ENCODE measurements around the gene VASH1. TPM values are rescaled to one million over a fixed set of nuclear protein-coding genes. Genes with fewer than 3 reads are reported as not detected.
A peak's percentile ranks its signal among the peaks of the same experiment; 100 is the strongest.

Gene VASH1
- 1 to 10 TPM; 5.7 to 6.3 TPM for total RNA-seq
- polyA plus RNA-seq, result 1.4 TPM

GRCh38 chr14:76761136-76761959, at the start of gene VASH1:
Gene VASH1, plus strand, starts transcription at chr14:76761468. Its CDS starts 1,354 bp downstream, at chr14:76762822.
- Histone ChIP-seq H3K27me3 (ENCODE audit: insufficient read depth, low read length, poor library complexity, severe bottlenecking) (no peaks in the 10 kb centered on the region), H3K4me3 (ENCODE audit: low read length) (peak within 1 kb of the TSS; percentile 67), H3K9me3 (ENCODE audit: low read length) (no peaks in the 10 kb centered on the region), H3K4me1 (ENCODE audit: insufficient read depth, low read length) (peaks cover 6% of the 10 kb centered on the region), H3K36me3 (ENCODE audit: insufficient read depth, low read length) (no peaks in the 10 kb centered on the region), H3K27ac (ENCODE audit: low read depth, low read length) (no peak within 1 kb of the TSS)
- ChIA-PET POLR2A (no interaction called here), CTCF (interaction anchor here (1.1 to 2.5 kb wide), 2 partner anchors 23 to 51 kb away, joined by 3 to 5 read pairs; no protein-coding TSS in a partner anchor)
- Mint-ChIP-seq H3K9me3 (no peaks in the 10 kb centered on the region), H3K4me1 (peaks cover 10 to 34% (median 19%) of the 10 kb centered on the region in 3 donors), H3K36me3 (no peaks in the 10 kb centered on the region), H3K4me3 (peak within 1 kb of the TSS; percentile 77 to 87 (median 84)), H3K27ac (peak within 1 kb of the TSS in 4 of 8 donors; percentile 52 to 79 (median 70)), H3K27me3 (peaks cover 6 to 43% of the 10 kb centered on the region in 2 donors)
- peak in 4 of 5 donors; percentile 26 to 57 (median 42) for DNase-seq

- no peaks in the 10 kb centered on the region for H3K4me1 ChIP-seq (ENCODE audit: insufficient read depth, low read length)
- DNase-seq, result no peak
- H3K4me3 ChIP-seq (ENCODE audit: low read length), result no peak overlapping the region
- Mint-ChIP-seq H3K36me3 (no peaks in the 10 kb centered on the region), H3K27ac (no peak overlapping the region), H3K4me1 (no peaks in the 10 kb centered on the region), H3K9me3 (no peaks in the 10 kb centered on the region), H3K27me3 (peaks cover 9 to 44% of the 10 kb centered on the region in 2 donors), H3K4me3 (no peak overlapping the region)
- H3K9me3 ChIP-seq (ENCODE audit: low read length), result no peaks in the 10 kb centered on the region
- no peaks in the 10 kb centered on the region for H3K36me3 ChIP-seq (ENCODE audit: insufficient read depth, low read length)
- H3K27ac ChIP-seq (ENCODE audit: low read depth, low read length), result no peak overlapping the region
- ChIA-PET CTCF (interaction anchor here (0.6 kb wide), 1 partner anchor 73 kb away, joined by 3 read pairs; no protein-coding TSS in a partner anchor), POLR2A (no interaction called here)
- H3K27me3 ChIP-seq (ENCODE audit: insufficient read depth, low read length, poor library complexity, severe bottlenecking), result no peaks in the 10 kb centered on the region
Measured at GRCh38 chr14:76713121-76713520, 48.1 kb upstream of the VASH1 start.

GRCh38 chr14:76714470-76714869, 46.8 kb upstream of the VASH1 start:
- no peak for DNase-seq
- Histone ChIP-seq H3K4me1 (ENCODE audit: insufficient read depth, low read length) (no peaks in the 10 kb centered on the region), H3K36me3 (ENCODE audit: insufficient read depth, low read length) (no peaks in the 10 kb centered on the region), H3K4me3 (ENCODE audit: low read length) (no peak overlapping the region), H3K9me3 (ENCODE audit: low read length) (no peaks in the 10 kb centered on the region), H3K27ac (ENCODE audit: low read depth, low read length) (no peak overlapping the region), H3K27me3 (ENCODE audit: insufficient read depth, low read length, poor library complexity, severe bottlenecking) (no peaks in the 10 kb centered on the region)
- Mint-ChIP-seq H3K27ac (no peak overlapping the region), H3K27me3 (peaks cover 10 to 53% of the 10 kb centered on the region in 2 donors), H3K9me3 (no peaks in the 10 kb centered on the region), H3K4me3 (no peak overlapping the region), H3K36me3 (no peaks in the 10 kb centered on the region), H3K4me1 (no peaks in the 10 kb centered on the region)
- CTCF ChIA-PET, result interaction anchor here (1.0 to 1.3 kb wide), 2 partner anchors 70 to 96 kb away, joined by 3 to 4 read pairs; no protein-coding TSS in a partner anchor
- POLR2A ChIA-PET, result interaction anchor here (0.7 kb wide), 1 partner anchor 58 kb away, joined by 3 read pairs; no protein-coding TSS in a partner anchor

- peaks cover 0 to under 1% (median 0%) of the 10 kb centered on the region in 3 donors for H3K4me1 Mint-ChIP-seq
- H3K9me3 Mint-ChIP-seq, result no peaks in the 10 kb centered on the region
- Histone ChIP-seq H3K36me3 (ENCODE audit: insufficient read depth, low read length) (no peaks in the 10 kb centered on the region), H3K27ac (ENCODE audit: low read depth, low read length) (no peak overlapping the region), H3K4me1 (ENCODE audit: insufficient read depth, low read length) (no peaks in the 10 kb centered on the region), H3K9me3 (ENCODE audit: low read length) (no peaks in the 10 kb centered on the region), H3K4me3 (ENCODE audit: low read length) (no peak overlapping the region), H3K27me3 (ENCODE audit: insufficient read depth, low read length, poor library complexity, severe bottlenecking) (no peaks in the 10 kb centered on the region)
- POLR2A ChIA-PET, result no interaction called here
- peaks cover 12 to 55% of the 10 kb centered on the region in 2 donors for H3K27me3 Mint-ChIP-seq
- CTCF ChIA-PET, result no interaction called here
- H3K27ac Mint-ChIP-seq, result no peak overlapping the region
- no peak for DNase-seq
- no peaks in the 10 kb centered on the region for H3K36me3 Mint-ChIP-seq
- H3K4me3 Mint-ChIP-seq, result no peak overlapping the region
Measured at GRCh38 chr14:76715101-76715500, 46.2 kb upstream of the VASH1 start.

GRCh38 chr14:76715511-76716081, 45.7 kb upstream of the VASH1 start:
- DNase-seq, result no peak
- ChIA-PET CTCF (interaction anchor here (0.8 kb wide), 1 partner anchor 9 kb away, joined by 3 read pairs; no protein-coding TSS in a partner anchor), POLR2A (no interaction called here)
- H3K4me3 Mint-ChIP-seq, result no peak overlapping the region
- Histone ChIP-seq H3K4me1 (ENCODE audit: insufficient read depth, low read length) (peaks cover 5% of the 10 kb centered on the region), H3K27me3 (ENCODE audit: insufficient read depth, low read length, poor library complexity, severe bottlenecking) (no peaks in the 10 kb centered on the region), H3K27ac (ENCODE audit: low read depth, low read length) (no peak overlapping the region), H3K4me3 (ENCODE audit: low read length) (no peak overlapping the region), H3K9me3 (ENCODE audit: low read length) (no peaks in the 10 kb centered on the region), H3K36me3 (ENCODE audit: insufficient read depth, low read length) (no peaks in the 10 kb centered on the region)
- H3K4me1 Mint-ChIP-seq, result peaks cover 0 to 5% (median 0%) of the 10 kb centered on the region in 3 donors
- H3K9me3 Mint-ChIP-seq, result no peaks in the 10 kb centered on the region
- no peak overlapping the region for H3K27ac Mint-ChIP-seq
- H3K36me3 Mint-ChIP-seq, result no peaks in the 10 kb centered on the region
- peaks cover 10 to 52% of the 10 kb centered on the region in 2 donors for H3K27me3 Mint-ChIP-seq

GRCh38 chr14:76716285-76716684, 45.0 kb upstream of the VASH1 start:
- CTCF ChIA-PET, result interaction anchor here (0.8 kb wide), 1 partner anchor 10 kb away, joined by 3 read pairs; no protein-coding TSS in a partner anchor
- Mint-ChIP-seq H3K27ac (no peak overlapping the region), H3K4me3 (no peak overlapping the region), H3K4me1 (peaks cover 0 to 7% (median 0%) of the 10 kb centered on the region in 3 donors), H3K27me3 (peaks cover 10 to 52% of the 10 kb centered on the region in 2 donors), H3K36me3 (no peaks in the 10 kb centered on the region), H3K9me3 (no peaks in the 10 kb centered on the region)
- no peaks in the 10 kb centered on the region for H3K36me3 ChIP-seq (ENCODE audit: insufficient read depth, low read length)
- H3K27me3 ChIP-seq (ENCODE audit: insufficient read depth, low read length, poor library complexity, severe bottlenecking), result no peaks in the 10 kb centered on the region
- POLR2A ChIA-PET, result no interaction called here
- H3K4me1 ChIP-seq (ENCODE audit: insufficient read depth, low read length), result peaks cover 6% of the 10 kb centered on the region
- no peaks in the 10 kb centered on the region for H3K9me3 ChIP-seq (ENCODE audit: low read length)
- DNase-seq, result no peak
- no peak overlapping the region for H3K4me3 ChIP-seq (ENCODE audit: low read length)
- no peak overlapping the region for H3K27ac ChIP-seq (ENCODE audit: low read depth, low read length)

GRCh38 chr14:76717508-76718290, 43.6 kb upstream of the VASH1 start:
- ChIA-PET POLR2A (no interaction called here), CTCF (interaction anchor here (0.7 to 1.1 kb wide), 2 partner anchors 11 to 67 kb away, joined by 3 read pairs; no protein-coding TSS in a partner anchor)
- Histone ChIP-seq H3K4me3 (ENCODE audit: low read length) (no peak overlapping the region), H3K9me3 (ENCODE audit: low read length) (no peaks in the 10 kb centered on the region), H3K36me3 (ENCODE audit: insufficient read depth, low read length) (no peaks in the 10 kb centered on the region), H3K27me3 (ENCODE audit: insufficient read depth, low read length, poor library complexity, severe bottlenecking) (no peaks in the 10 kb centered on the region), H3K4me1 (ENCODE audit: insufficient read depth, low read length) (peaks cover 6% of the 10 kb centered on the region), H3K27ac (ENCODE audit: low read depth, low read length) (no peak overlapping the region)
- no peak overlapping the region for H3K4me3 Mint-ChIP-seq
- H3K27ac Mint-ChIP-seq, result no peak overlapping the region
- peaks cover 13 to 57% of the 10 kb centered on the region in 2 donors for H3K27me3 Mint-ChIP-seq
- H3K36me3 Mint-ChIP-seq, result no peaks in the 10 kb centered on the region
- DNase-seq, result no peak
- no peaks in the 10 kb centered on the region for H3K9me3 Mint-ChIP-seq
- peaks cover 0 to 7% (median 0%) of the 10 kb centered on the region in 3 donors for H3K4me1 Mint-ChIP-seq

Measured in CD8-positive, alpha-beta memory T cell (primary cell).